ENCODE data around the gene CACNA2D4. TPM values are rescaled to one million over a fixed set of nuclear protein-coding genes. Genes with fewer than 3 reads are reported as not detected.

The CACNA2D4 gene
- total and polyA plus RNA-seq, 2 donors from 2014 or later = 2.5 to 7.3 TPM

- intact Hi-C loops (cut with DNase I) = no loop called here
- DNase-seq = peak; percentile 38 to 92 (median 71)
- TF ChIP-seq, protein P1, sequence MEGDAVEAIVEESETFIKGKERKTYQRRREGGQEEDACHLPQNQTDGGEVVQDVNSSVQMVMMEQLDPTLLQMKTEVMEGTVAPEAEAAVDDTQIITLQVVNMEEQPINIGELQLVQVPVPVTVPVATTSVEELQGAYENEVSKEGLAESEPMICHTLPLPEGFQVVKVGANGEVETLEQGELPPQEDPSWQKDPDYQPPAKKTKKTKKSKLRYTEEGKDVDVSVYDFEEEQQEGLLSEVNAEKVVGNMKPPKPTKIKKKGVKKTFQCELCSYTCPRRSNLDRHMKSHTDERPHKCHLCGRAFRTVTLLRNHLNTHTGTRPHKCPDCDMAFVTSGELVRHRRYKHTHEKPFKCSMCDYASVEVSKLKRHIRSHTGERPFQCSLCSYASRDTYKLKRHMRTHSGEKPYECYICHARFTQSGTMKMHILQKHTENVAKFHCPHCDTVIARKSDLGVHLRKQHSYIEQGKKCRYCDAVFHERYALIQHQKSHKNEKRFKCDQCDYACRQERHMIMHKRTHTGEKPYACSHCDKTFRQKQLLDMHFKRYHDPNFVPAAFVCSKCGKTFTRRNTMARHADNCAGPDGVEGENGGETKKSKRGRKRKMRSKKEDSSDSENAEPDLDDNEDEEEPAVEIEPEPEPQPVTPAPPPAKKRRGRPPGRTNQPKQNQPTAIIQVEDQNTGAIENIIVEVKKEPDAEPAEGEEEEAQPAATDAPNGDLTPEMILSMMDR (IDR thresholded peaks at IDR 0.05; ENCODE audit: borderline replicate concordance, extremely low read depth, insufficient read depth) = no peak
Observed at GRCh38 chr12:1839956-1840951, 78.2 kb downstream of the CACNA2D4 start.

DNA sequence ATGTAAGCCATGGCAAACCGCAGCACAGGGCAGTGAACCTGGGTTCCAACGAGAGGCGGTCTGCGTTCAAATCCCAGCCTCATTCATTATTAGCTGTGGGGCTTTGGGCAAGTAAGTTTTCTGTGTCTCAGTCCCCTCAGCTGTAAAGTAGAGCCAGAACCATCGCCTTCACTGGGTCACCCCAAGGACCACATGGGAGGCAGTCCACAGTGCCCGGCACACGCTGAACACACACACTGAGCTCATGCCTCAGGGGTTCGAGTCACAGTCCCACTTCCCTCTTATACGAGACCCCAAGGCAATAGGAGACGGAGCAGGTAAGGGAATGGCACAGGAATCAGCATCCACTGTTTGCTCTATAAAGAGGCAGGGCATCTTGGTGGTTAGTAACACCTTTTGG lies 79.0 kb downstream of the CACNA2D4 start:
- H3K4me3 ChIP-seq (ENCODE audit: low read length in 3 of 3) = no peak overlapping the region
- intact Hi-C loops (cut with DNase I) = no loop called here
- H3K4me1 ChIP-seq (ENCODE audit: control insufficient read depth in 2 of 3, insufficient read depth in 2 of 3, low read depth in 1 of 3, low read length in 3 of 3) = no peaks in the 10 kb centered on the region
- no peak overlapping the region for H3K9ac ChIP-seq (ENCODE audit: low read length in 3 of 3)
- H3K36me3 ChIP-seq (ENCODE audit: control insufficient read depth in 2 of 3, insufficient read depth in 3 of 3, low read length in 3 of 3) = no peaks in the 10 kb centered on the region
- no peaks in the 10 kb centered on the region for H3K9me3 ChIP-seq (ENCODE audit: control insufficient read depth in 2 of 3, insufficient read depth in 1 of 3, low read length in 3 of 3)
- no peak overlapping the region for H3K27ac ChIP-seq (ENCODE audit: low read depth in 2 of 2, low read length in 2 of 2)
- FAIRE-seq (no peak), DNase-seq (peak in 2 of 5 donors; percentile 27 to 36)
- TF ChIP-seq, protein P1 (IDR thresholded peaks at IDR 0.05; ENCODE audit: borderline replicate concordance, extremely low read depth, insufficient read depth) = no peak
- H3K27me3 ChIP-seq (ENCODE audit: control insufficient read depth, insufficient read depth, low read length) = no peaks in the 10 kb centered on the region

More at GRCh38 chr12:1839956-1840951, 78.2 kb downstream of the CACNA2D4 start:
- Histone ChIP-seq H3K4me1 (ENCODE audit: control insufficient read depth in 2 of 3, insufficient read depth in 2 of 3, low read depth in 1 of 3, low read length in 3 of 3) (no peaks in the 10 kb centered on the region), H3K36me3 (ENCODE audit: control insufficient read depth in 2 of 3, insufficient read depth in 3 of 3, low read length in 3 of 3) (no peaks in the 10 kb centered on the region), H3K27ac (ENCODE audit: low read depth in 2 of 2, low read length in 2 of 2) (no peak overlapping the region), H3K4me3 (ENCODE audit: low read length in 3 of 3) (no peak overlapping the region), H3K9me3 (ENCODE audit: control insufficient read depth in 2 of 3, insufficient read depth in 1 of 3, low read length in 3 of 3) (no peaks in the 10 kb centered on the region), H3K27me3 (ENCODE audit: control insufficient read depth, insufficient read depth, low read length) (no peaks in the 10 kb centered on the region), H3K9ac (ENCODE audit: low read length in 3 of 3) (no peak overlapping the region)
- FAIRE-seq = no peak

DNA sequence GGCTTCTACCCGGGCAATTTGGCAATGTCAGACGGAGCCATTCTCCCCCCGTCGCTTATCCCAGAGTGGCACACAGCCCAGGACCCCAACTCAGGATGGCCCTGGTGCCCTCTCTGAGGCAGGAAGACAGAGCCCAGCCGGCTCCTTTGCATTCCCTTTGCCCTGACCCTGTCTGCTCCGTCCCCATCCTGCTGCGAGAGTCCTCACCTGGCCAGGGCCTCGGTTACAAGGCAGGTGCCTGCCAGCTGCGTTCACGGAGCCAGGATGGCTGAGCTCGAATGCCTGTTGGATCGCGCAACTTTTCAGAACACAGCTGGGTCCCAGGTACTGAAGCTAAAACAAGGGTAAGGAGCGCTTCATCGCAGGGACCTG lies 79.5 kb downstream of the CACNA2D4 start:
- H3K36me3 ChIP-seq (ENCODE audit: control insufficient read depth in 2 of 3, insufficient read depth in 3 of 3, low read length in 3 of 3) = no peaks in the 10 kb centered on the region
- H3K27ac ChIP-seq (ENCODE audit: low read depth in 2 of 2, low read length in 2 of 2) = no peak overlapping the region
- H3K9ac ChIP-seq (ENCODE audit: low read length in 3 of 3) = no peak overlapping the region
- TF ChIP-seq, protein P1 (IDR thresholded peaks at IDR 0.05; ENCODE audit: borderline replicate concordance, extremely low read depth, insufficient read depth) = no peak
- H3K27me3 ChIP-seq (ENCODE audit: control insufficient read depth, insufficient read depth, low read length) = no peaks in the 10 kb centered on the region
- H3K4me3 ChIP-seq (ENCODE audit: low read length in 3 of 3) = no peak overlapping the region
- H3K9me3 ChIP-seq (ENCODE audit: control insufficient read depth in 2 of 3, insufficient read depth in 1 of 3, low read length in 3 of 3) = no peaks in the 10 kb centered on the region
- DNase-seq (peak in 2 of 5 donors; percentile 43 to 55), FAIRE-seq (no peak)
- intact Hi-C loops (cut with DNase I) = no loop called here
- no peaks in the 10 kb centered on the region for H3K4me1 ChIP-seq (ENCODE audit: control insufficient read depth in 2 of 3, insufficient read depth in 2 of 3, low read depth in 1 of 3, low read length in 3 of 3)
